Pancreas (tissue), 10 donors: ENCODE results near the gene OBSL1. TPM values are rescaled to one million over a fixed set of nuclear protein-coding genes. Genes with fewer than 3 reads are reported as not detected.

Experiments used
- ATAC-seq, 4 donors: fragments of 200-7000 bp; cut with Tn5 transposase; one replicate each; pipeline versions ENCODE4 v1.8.0 to v1.9.1; 2020; ENCODE audit warnings: mild to moderate bottlenecking in 4 of 4, moderate library complexity in 4 of 4
- DNase-seq, 6 donors: peaks; one replicate each; pipeline ENCODE4 v3.0.0-alpha.2; 2020
- FAIRE-seq: peaks from 2 replicates; lab custom pipeline; 2012; peaks lifted over from hg19 to GRCh38; lab: Jason Lieb, UNC
- H3K27ac ChIP-seq, 4 donors: fragments of 200-600 bp; sonication (generic); 1 replicate in 3 of 4; 2 replicates in 1 of 4; pipeline versions ENCODE4 v1.5.0 to v1.8.0; 2020
- H3K27me3 ChIP-seq, 4 donors: fragments of 200-600 bp; one replicate each; pipeline ENCODE4 v1.8.0; 2021
- H3K36me3 ChIP-seq, 3 donors: fragments of 200-600 bp; sonication (generic) in 1 of 3; one replicate each; pipeline versions ENCODE4 v1.5.0 to v1.8.0; 2020 to 2021
- H3K4me1 ChIP-seq, 3 donors: fragments of 200-600 bp; one replicate each; pipeline ENCODE4 v1.8.0; 2021
- H3K4me3 ChIP-seq, 4 donors: fragments of 200-600 bp; sonication (generic) in 2 of 4; one replicate each; pipeline versions ENCODE4 v1.5.0 to v1.8.0; 2020 to 2021
- H3K9me3 ChIP-seq, 4 donors: fragments of 200-600 bp; one replicate each; pipeline ENCODE4 v1.8.0; 2021
- CTCF ChIP-seq, 4 donors: fragments of 200-600 bp; sonication (generic) in 3 of 4; IDR thresholded peaks; one replicate each; pipeline versions ENCODE4 v1.5.0 to v1.8.0; 2021; ENCODE audit warnings: antibody characterized with exemption in 4 of 4
- WGBS, 2 donors: extraction: QIAGEN DNeasy Blood & Tissue Kit; methylation state at CpG; one replicate each; pipeline ENCODE4 v1.1.7; 2013; 5-methylcytosine and 5-hydroxymethylcytosine counted together
- intact Hi-C, 3 donors: fragments of 100-400 bp; cut with DNase I; formaldehyde crosslinking; loops; one replicate each; pipeline versions ENCODE4 v1.11.1 to v1.14.2; 2022
- polyA plus RNA-seq, 2 donors: library from polyadenylated mRNA; stranded (reverse); fragments of 200-250 nt; gene quantifications; one replicate each; pipeline ENCODE4 v1.2.3, GENCODE V29; 2013
- total RNA-seq, 6 donors: library from RNA; stranded (reverse); fragmentation: NEBNext Ultra II Directional in 4 of 6; extraction: Animal tissue kit (Norgen Biotek cat#: 25700) in 4 of 6; gene quantifications; one replicate each; pipeline versions ENCODE4 v1.2.1 to v1.2.4, GENCODE V29; 2021 to 2023
- donor health status: healthy with polysubstance abuse.
- donor health status: DM: no; HTN: no; CAD: no; lungs with moderate emphysema.
- donor health status: DM: no; HTN: no; CAD: no.
- donor health status: control.
- donor health status: control.
- donor health status: Bipolar disorder and iron deficiency.
- donor health status: DM: yes; HTN: yes; CAD: no.
- donor health status: DM: no; HTN: no; CAD: no.
- donor health status: DM: no; HTN: no; CAD: no.
- donor health status: DM: yes; HTN: yes; CAD: no.

The OBSL1 gene
- total and polyA plus RNA-seq, 8 donors = 54.7 to 332 (median 74.0) TPM

- DNase-seq = no peak
- no peak overlapping the region for H3K4me3 ChIP-seq
- no peak for TF ChIP-seq CTCF (IDR thresholded peaks at IDR 0.05)
- H3K27ac ChIP-seq = no peak overlapping the region
- H3K27me3 ChIP-seq = no peaks in the 10 kb centered on the region
- intact Hi-C loops = no loop called here
- 78 to 79% methylated on average over 2 of the region's 2 CpGs for WGBS, 2 donors
- no peaks in the 10 kb centered on the region for H3K36me3 ChIP-seq
- H3K9me3 ChIP-seq = no peaks in the 10 kb centered on the region
- ATAC-seq = no peak
- H3K4me1 ChIP-seq = peaks cover 0 to 8% (median 3%) of the 10 kb centered on the region in 3 donors
- no peak for FAIRE-seq
Observed at GRCh38 chr2:219593154-219593553, 21.8 kb upstream of the OBSL1 start.

GRCh38 chr2:219592736-219593135 lies 21.4 kb upstream of the OBSL1 start:
- Histone ChIP-seq H3K4me3 (no peak overlapping the region), H3K27me3 (no peaks in the 10 kb centered on the region), H3K27ac (no peak overlapping the region), H3K36me3 (no peaks in the 10 kb centered on the region), H3K4me1 (peaks cover 0 to 8% (median 3%) of the 10 kb centered on the region in 3 donors), H3K9me3 (no peaks in the 10 kb centered on the region)
- 76 to 91% methylated on average over 6 of the region's 6 CpGs for WGBS, 2 donors
- intact Hi-C loops = no loop called here
- no peak for ATAC-seq
- FAIRE-seq = no peak
- DNase-seq = no peak
- TF ChIP-seq CTCF (IDR thresholded peaks at IDR 0.05) = no peak

GRCh38 chr2:219591091-219591490 lies 19.8 kb upstream of the OBSL1 start:
- no peak for DNase-seq
- TF ChIP-seq CTCF (IDR thresholded peaks at IDR 0.05) = no peak

GRCh38 chr2:219581346-219581745 lies 10.0 kb upstream of the OBSL1 start:
- Histone ChIP-seq H3K4me1 (no peaks in the 10 kb centered on the region), H3K4me3 (no peak overlapping the region), H3K36me3 (no peaks in the 10 kb centered on the region), H3K9me3 (no peaks in the 10 kb centered on the region), H3K27ac (no peak overlapping the region), H3K27me3 (no peaks in the 10 kb centered on the region)
- intact Hi-C loops = no loop called here
- no peak for DNase-seq
- no peak for FAIRE-seq
- WGBS, 2 donors = 72 to 76% methylated on average over 2 of the region's 2 CpGs
- ATAC-seq = no peak
- no peak for TF ChIP-seq CTCF (IDR thresholded peaks at IDR 0.05)

More at GRCh38 chr2:219591091-219591490, 19.8 kb upstream of the OBSL1 start:
- intact Hi-C loops = no loop called here
- FAIRE-seq (no peak), ATAC-seq (no peak)
- H3K27ac ChIP-seq = no peak overlapping the region
- no peaks in the 10 kb centered on the region for H3K4me1 ChIP-seq
- no peaks in the 10 kb centered on the region for H3K36me3 ChIP-seq
- no peaks in the 10 kb centered on the region for H3K9me3 ChIP-seq
- WGBS, 2 donors = 64 to 65% methylated on average over 4 of the region's 4 CpGs
- H3K4me3 ChIP-seq = no peak overlapping the region
- no peaks in the 10 kb centered on the region for H3K27me3 ChIP-seq

GRCh38 chr2:219578811-219579613 lies 7.7 kb upstream of the OBSL1 start:
- ATAC-seq = no peak
- TF ChIP-seq CTCF (IDR thresholded peaks at IDR 0.05) = no peak
- 81 to 84% methylated on average over 8 of the region's 8 CpGs for WGBS, 2 donors
- Histone ChIP-seq H3K4me1 (peaks cover 0 to 4% (median 0%) of the 10 kb centered on the region in 3 donors), H3K4me3 (no peak overlapping the region), H3K36me3 (no peaks in the 10 kb centered on the region), H3K27ac (no peak overlapping the region), H3K9me3 (no peaks in the 10 kb centered on the region), H3K27me3 (no peaks in the 10 kb centered on the region)
- no peak for FAIRE-seq
- intact Hi-C loops = no loop called here
- no peak for DNase-seq
